GM10847 (cell line): ENCODE measurements around the gene CRADD.

Source experiments
- POLR2A ChIP-seq: IDR thresholded peaks from 2 replicates; pipeline ENCODE4 v1.6.1; 2011; ENCODE audit not compliant: insufficient read length; ENCODE audit errors: extremely low read depth

CRADD gene

GRCh38 chr12:93912086-93912733, 235.0 kb downstream of the CRADD start:
- no peak for TF ChIP-seq POLR2A

- TF ChIP-seq POLR2A: no peak
Observed at GRCh38 chr12:93913845-93914244, 236.7 kb downstream of the CRADD start.

GRCh38 chr12:93914281-93914680, 237.1 kb downstream of the CRADD start:
- TF ChIP-seq POLR2A: no peak

GRCh38 chr12:93915411-93915810, 238.2 kb downstream of the CRADD start:
- TF ChIP-seq POLR2A: no peak

- TF ChIP-seq POLR2A: no peak
Observed at GRCh38 chr12:93916402-93916801, 239.2 kb downstream of the CRADD start.

GRCh38 chr12:93918262-93918661, 241.1 kb downstream of the CRADD start:
- no peak for TF ChIP-seq POLR2A

GRCh38 chr12:93918900-93919299, 241.7 kb downstream of the CRADD start:
- no peak for TF ChIP-seq POLR2A

- TF ChIP-seq POLR2A: no peak
Observed at GRCh38 chr12:93921521-93921920, 244.3 kb downstream of the CRADD start.

GRCh38 chr12:93922583-93923006, 245.4 kb downstream of the CRADD start:
- no peak for TF ChIP-seq POLR2A

GRCh38 chr12:93924367-93924766, 247.2 kb downstream of the CRADD start:
- no peak for TF ChIP-seq POLR2A

- TF ChIP-seq POLR2A: no peak
Observed at GRCh38 chr12:93925585-93926205, 248.5 kb downstream of the CRADD start.

GRCh38 chr12:93926237-93926636, 249.1 kb downstream of the CRADD start:
- no peak for TF ChIP-seq POLR2A

GRCh38 chr12:93937812-93938211, 260.6 kb downstream of the CRADD start:
- TF ChIP-seq POLR2A: no peak

- TF ChIP-seq POLR2A: no peak
Observed at GRCh38 chr12:93938317-93938716, 261.1 kb downstream of the CRADD start.

GRCh38 chr12:93938931-93939330, 261.8 kb downstream of the CRADD start:
- TF ChIP-seq POLR2A: no peak

- no peak for TF ChIP-seq POLR2A
Observed at GRCh38 chr12:93939641-93940325, 262.6 kb downstream of the CRADD start.
